ENCODE data around the gene FBXW4. TPM values are rescaled to one million over a fixed set of nuclear protein-coding genes. Genes with fewer than 3 reads are reported as not detected.

The FBXW4 gene
- total and polyA plus RNA-seq, 2 experiments from 2014 or later, result 15.5 to 32.7 TPM

GRCh38 chr10:101561068-101561915, 133.7 kb downstream of the FBXW4 start:
- no peaks in the 10 kb centered on the region for H3K36me3 ChIP-seq (replicated peaks; ENCODE audit: insufficient read depth, low read depth)

More at GRCh38 chr10:101561068-101561915, 133.7 kb downstream of the FBXW4 start:
- no peak overlapping the region for H3K4me2 ChIP-seq
- no peaks in the 10 kb centered on the region for H3K79me2 ChIP-seq
- H4K20me1 ChIP-seq (ENCODE audit: insufficient read depth, poor library complexity, severe bottlenecking), result no peaks in the 10 kb centered on the region
- H3K27me3 ChIP-seq, result peaks cover 14% of the 10 kb centered on the region
- no peak for DNase-seq (ENCODE audit: low spot score)
- H3K4me3 ChIP-seq, result no peak overlapping the region
- 87% methylated on average over 15 of the region's 15 CpGs for WGBS (ENCODE audit: low lambda C conversion rate, missing lambda C conversion rate)
- no peaks in the 10 kb centered on the region for H3K4me1 ChIP-seq (ENCODE audit: insufficient read depth)
- H3K9me3 ChIP-seq (ENCODE audit: low read depth), result no peaks in the 10 kb centered on the region
- H3K9me2 ChIP-seq (replicated peaks; ENCODE audit: insufficient read depth), result no peaks in the 10 kb centered on the region
- no peak for TF ChIP-seq EZH2 (IDR thresholded peaks at IDR 0.05; ENCODE audit: borderline replicate concordance)
- TF ChIP-seq CTCF (IDR thresholded peaks at IDR 0.05; ENCODE audit: poor library complexity), result no peak
- TF ChIP-seq EZH2phosphoT487 (IDR thresholded peaks at IDR 0.05; ENCODE audit: low read depth, severe bottlenecking, unreplicated experiment), result no peak
- no peak overlapping the region for H3K27ac ChIP-seq
- H2AFZ ChIP-seq, result no peak overlapping the region

Small RNAs within 50 kb of the gene (microRNA-seq; reads per million reads assigned to microRNA genes)
- gene MIR3158-1 (not detected), gene MIR3158-2 (not detected)

Small RNAs within 50 kb of the gene (small RNA-seq; reads per million reads assigned to genes)
- not detected for gene MIR3158-1
- not detected for gene RNU6-1165P

Other genes with a start within 250 kb of the FBXW4 start
- 17.7 and 20.9 TPM in 2 replicates for gene POLL, start 106.9 kb downstream of the FBXW4 start, total RNA-seq
- 16.8 and 19.2 TPM in 2 replicates for gene POLL, start 106.9 kb downstream of the FBXW4 start, polyA plus RNA-seq
- 24.8 and 27.9 TPM in 2 replicates for gene DPCD, start 106.8 kb downstream of the FBXW4 start, total RNA-seq
- gene DPCD, start 106.8 kb downstream of the FBXW4 start, polyA plus RNA-seq, result 26.5 and 30.1 TPM in 2 replicates
- not detected in 2 replicates for gene FGF8, start 80.9 kb upstream of the FBXW4 start, total RNA-seq
- gene FGF8, start 80.9 kb upstream of the FBXW4 start, polyA plus RNA-seq, result not detected in 2 replicates
- gene NPM3, start 88.3 kb upstream of the FBXW4 start, total RNA-seq, result 69.4 and 71.6 TPM in 2 replicates
- gene NPM3, start 88.3 kb upstream of the FBXW4 start, polyA plus RNA-seq, result 4.0 and 5.1 TPM in 2 replicates
- 66.4 and 76.8 TPM in 2 replicates for gene OGA, start 123.3 kb upstream of the FBXW4 start, total RNA-seq
- gene OGA, start 123.3 kb upstream of the FBXW4 start, polyA plus RNA-seq, result 46.1 and 55.7 TPM in 2 replicates
- gene KCNIP2, start 148.6 kb upstream of the FBXW4 start, total RNA-seq, result 0.36 and 0.87 TPM in 2 replicates
- 0.96 and 1.0 TPM in 2 replicates for gene KCNIP2, start 148.6 kb upstream of the FBXW4 start, polyA plus RNA-seq

Data from hepatocyte (in vitro differentiated cells).